Right cardiac atrium (tissue), 5 donors: Measurements from ENCODE around the gene B3GALNT2. TPM values are rescaled to one million over a fixed set of nuclear protein-coding genes. Genes with fewer than 3 reads are reported as not detected.
A peak's percentile ranks its signal among the peaks of the same experiment; 100 is the strongest.
"Not testable (repeated sequence)": the region's sequence is repeated elsewhere in the genome, so short reads cannot be mapped to it uniquely, and the experiment has no call there.

ENCODE experiments used
- ATAC-seq, 2 donors: fragments of 200-7000 bp; cut with Tn5 transposase; one replicate each; pipeline versions ENCODE4 v1.8.0 to v1.9.1; 2020; ENCODE audit warnings: moderate library complexity in 2 of 2, mild to moderate bottlenecking in 1 of 2
- DNase-seq, 3 donors: peaks; one replicate each; pipeline ENCODE4 v3.0.0-alpha.2; 2020
- H3K27ac ChIP-seq: one replicate; pipeline ENCODE4 v1.5.1; 2013; ENCODE audit warnings: mild to moderate bottlenecking, low read length, control low read depth, moderate library complexity
- H3K27me3 ChIP-seq: one replicate; pipeline ENCODE4 v1.6.1; 2013; ENCODE audit not compliant: control insufficient read depth, insufficient read depth
- H3K4me1 ChIP-seq: one replicate; pipeline ENCODE4 v1.6.1; 2013; ENCODE audit warnings: low read length; ENCODE audit not compliant: control insufficient read depth, insufficient read depth
- H3K4me3 ChIP-seq: one replicate; pipeline ENCODE4 v1.5.1; 2013; ENCODE audit warnings: low read length, control low read depth
- H3K9me3 ChIP-seq: one replicate; pipeline ENCODE4 v1.6.1; 2013; ENCODE audit warnings: low read length; ENCODE audit not compliant: control insufficient read depth
- whole genome bisulfite sequencing: extraction: QIAGEN DNeasy Blood & Tissue Kit; methylation state at CpG from one replicate; pipeline ENCODE4 v1.1.7; 2013; 5-methylcytosine and 5-hydroxymethylcytosine counted together
- intact Hi-C, 4 donors: fragments of 100-400 bp; cut with DNase I; formaldehyde crosslinking; loops; one replicate each; pipeline versions ENCODE4 v1.11.0 to v1.14.0; 2022 to 2023
- long read RNA-seq, 4 donors: library from polyadenylated mRNA; unstranded; transcript quantifications; one replicate each; pipeline ENCODE4 v2.0.0, GENCODE V29; 2020 to 2021
- polyA plus RNA-seq: library from polyadenylated mRNA; stranded (reverse); fragments of 200-250 nt; gene quantifications from one replicate; pipeline ENCODE4 v1.2.3, GENCODE V29; 2013
- total RNA-seq, 4 donors: library from RNA; stranded (reverse); fragmentation: NEBNext Ultra II Directional; extraction: Animal tissue kit (Norgen Biotek cat#: 25700); gene quantifications; one replicate each; pipeline ENCODE4 v1.2.1, GENCODE V29; 2021
- donor health status: healthy with polysubstance abuse.
- donor health status: DM: no; HTN: yes; CAD: no.
- donor health status: DM: no; HTN: no; CAD: no.
- donor health status: DM: no; HTN: yes; CAD: no; lungs with severe emphysema.
- donor health status: DM: yes; HTN: yes; CAD: no.

The B3GALNT2 gene
- total RNA-seq, result 10 to 100 TPM; 18.7 to 26.8 (median 22.5) TPM
- 6.6 TPM for polyA plus RNA-seq
- long read RNA-seq, donor 1, transcript B3GALNT2-202 (12 exons, 2,015 nt), result major isoform, 25 of 53 reads
- long read RNA-seq, donor 1, partial matches to known transcripts, result 10 of 53 reads
- long read RNA-seq, donor 1, other reads (novel, unspliced or antisense), result 16 of 53 reads
- long read RNA-seq, donor 2, transcript B3GALNT2-202 (12 exons, 2,015 nt), result major isoform, 7 of 13 reads
- long read RNA-seq, donor 2, partial matches to known transcripts, result 3 of 13 reads
- long read RNA-seq, donor 2, other reads (novel, unspliced or antisense), result 3 of 13 reads
- long read RNA-seq, donor 3, transcript B3GALNT2-202 (12 exons, 2,015 nt), result major isoform, 34 of 59 reads
- long read RNA-seq, donor 3, partial matches to known transcripts, result 7 of 59 reads
- long read RNA-seq, donor 3, other reads (novel, unspliced or antisense), result 18 of 59 reads
- long read RNA-seq, donor 4, transcript B3GALNT2-202 (12 exons, 2,015 nt), result major isoform, 9 of 24 reads
- long read RNA-seq, donor 4, partial matches to known transcripts, result 5 of 24 reads
- long read RNA-seq, donor 4, other reads (novel, unspliced or antisense), result 10 of 24 reads

DNA sequence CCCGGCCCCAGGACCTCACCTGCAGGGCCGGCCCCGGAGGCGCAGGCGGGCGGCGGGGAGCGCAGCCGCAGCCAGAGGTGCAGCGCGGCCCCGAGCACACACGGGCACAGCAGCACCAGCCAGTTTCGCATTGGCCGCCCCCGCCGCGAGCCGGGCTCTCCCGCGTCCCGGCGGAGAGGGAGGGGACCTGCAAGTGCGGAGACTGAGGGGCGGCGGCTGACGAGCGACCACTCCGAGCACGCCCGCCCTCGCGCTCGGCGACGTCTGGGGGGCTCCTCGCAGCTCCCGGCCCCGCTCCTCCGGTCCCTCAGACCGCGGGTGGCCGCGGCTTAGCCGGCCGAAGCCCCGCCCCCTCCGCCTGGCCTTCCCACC lies at the start of gene B3GALNT2:
B3GALNT2 (minus strand) TSS at position 331 of the 372 bp plus-strand sequence; CDS start at position 131, 200 bp downstream.
- H3K4me3 ChIP-seq, result peak within 1 kb of the TSS; percentile 91
- H3K27me3 ChIP-seq, result no peaks in the 10 kb centered on the region
- ATAC-seq (peak; percentile 56 to 64), DNase-seq (no peak)
- H3K4me1 ChIP-seq, result no peaks in the 10 kb centered on the region
- peak within 1 kb of the TSS; percentile 98 for H3K27ac ChIP-seq
- H3K9me3 ChIP-seq, result no peaks in the 10 kb centered on the region
- under 1% methylated on average over 46 of the region's 48 CpGs for WGBS
- intact Hi-C loops, result no loop called here

DNA sequence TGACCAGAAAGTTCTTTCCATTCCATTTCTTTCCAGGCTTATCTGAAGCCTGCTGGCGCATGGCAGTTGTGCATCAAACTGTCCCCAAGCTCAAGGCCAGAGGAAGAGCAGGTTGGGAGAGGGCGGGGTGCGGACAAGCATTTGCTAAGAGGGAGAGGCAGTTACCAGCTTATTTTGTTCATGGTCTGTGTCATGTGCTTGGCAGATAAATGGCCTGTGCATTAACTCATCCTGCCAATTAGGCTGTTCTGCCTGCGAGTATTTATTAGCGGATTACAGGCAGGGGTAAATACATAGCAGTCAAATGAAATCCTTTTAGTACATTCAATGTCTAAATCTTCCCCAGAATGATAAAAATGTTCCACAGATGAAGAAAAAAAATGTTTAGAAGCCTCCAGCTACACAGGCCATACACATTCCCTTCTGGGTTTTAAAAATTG lies 48.9 kb upstream of the B3GALNT2 start:
- Histone ChIP-seq H3K4me1 (no peaks in the 10 kb centered on the region), H3K9me3 (no peaks in the 10 kb centered on the region), H3K4me3 (no peak overlapping the region), H3K27me3 (no peaks in the 10 kb centered on the region), H3K27ac (no peak overlapping the region)
- no peak for ATAC-seq
- 79% methylated on average over 5 of the region's 5 CpGs for WGBS
- DNase-seq, result no peak
- intact Hi-C loops, result no loop called here

DNA sequence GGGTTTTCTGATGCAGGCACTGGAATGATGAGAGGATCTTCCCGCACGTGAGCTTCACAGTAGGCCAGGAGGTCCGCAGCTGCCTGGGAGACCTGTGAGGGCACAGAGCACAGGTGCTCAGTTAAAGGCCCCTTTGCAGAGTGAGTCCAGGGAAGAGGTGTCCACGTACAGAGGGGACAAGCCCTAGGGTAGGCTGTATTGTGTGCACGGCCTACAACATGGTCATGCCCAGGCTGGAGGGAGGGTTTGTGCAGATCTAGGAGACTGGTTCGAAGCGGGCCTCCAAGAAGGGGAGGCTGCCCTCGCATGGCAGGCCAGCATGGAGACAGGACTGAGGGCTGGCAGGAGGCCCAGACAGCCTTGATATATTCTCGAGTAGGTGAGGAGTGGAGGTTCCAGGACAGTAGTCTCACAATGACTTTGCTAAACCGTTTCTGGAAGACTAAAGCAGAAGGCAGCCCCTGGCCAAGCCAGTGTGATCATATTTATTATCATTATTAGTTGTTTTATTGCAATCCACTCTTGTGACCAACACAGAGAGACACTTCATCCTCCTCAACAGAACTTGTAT lies 48.0 kb upstream of the B3GALNT2 start:
- Histone ChIP-seq H3K9me3 (no peaks in the 10 kb centered on the region), H3K4me3 (no peak overlapping the region), H3K27ac (no peak overlapping the region), H3K4me1 (no peaks in the 10 kb centered on the region), H3K27me3 (no peaks in the 10 kb centered on the region)
- ATAC-seq (peak in 1 of 2 donors; percentile 60), DNase-seq (peak in 2 of 3 donors; percentile 61 to 62)
- WGBS, result 76% methylated on average over 10 of the region's 10 CpGs
- intact Hi-C loops, result no loop called here

DNA sequence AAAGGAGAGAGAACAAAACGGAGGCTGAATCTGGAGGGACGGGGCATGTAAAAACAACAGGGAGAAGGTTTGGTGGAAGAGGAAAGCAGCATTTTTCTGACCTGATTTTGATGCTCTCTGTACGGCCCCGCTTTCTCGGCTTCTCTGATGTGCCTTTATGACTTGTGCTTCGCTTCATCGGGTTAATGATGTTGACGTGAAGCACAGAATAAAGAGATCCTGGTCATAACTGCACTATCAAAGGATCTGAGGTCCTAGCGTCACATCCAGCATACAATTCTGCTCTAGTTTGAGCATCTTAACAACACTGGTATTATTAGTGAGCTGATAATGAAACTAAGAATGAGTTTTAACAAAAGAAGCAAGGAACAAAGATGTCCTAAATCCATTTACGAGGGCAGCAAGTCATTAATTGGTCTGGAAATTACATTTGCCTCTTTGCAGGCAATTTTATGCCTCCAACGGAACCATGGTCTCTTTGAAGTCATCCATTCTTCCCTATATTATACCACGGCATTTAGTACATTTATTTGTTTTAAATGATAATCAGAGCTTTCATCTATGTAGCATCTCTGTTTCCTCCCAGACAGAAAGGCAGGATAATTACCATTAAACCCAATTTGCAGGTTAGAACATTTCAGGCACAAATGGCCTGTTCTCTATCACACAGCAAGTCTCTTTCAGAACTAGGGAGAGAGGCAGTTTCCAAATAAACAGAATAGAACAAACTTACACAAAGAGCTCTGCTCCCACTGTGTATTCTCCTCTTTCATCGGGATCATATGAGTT lies 45.3 kb upstream of the B3GALNT2 start:
- no peaks in the 10 kb centered on the region for H3K9me3 ChIP-seq
- no peaks in the 10 kb centered on the region for H3K4me1 ChIP-seq
- intact Hi-C loops, result no loop called here
- no peak overlapping the region for H3K27ac ChIP-seq
- DNase-seq, result no peak
- 84% methylated on average over 13 of the region's 13 CpGs for WGBS
- ATAC-seq, result no peak
- no peak overlapping the region for H3K4me3 ChIP-seq
- H3K27me3 ChIP-seq, result no peaks in the 10 kb centered on the region

DNA sequence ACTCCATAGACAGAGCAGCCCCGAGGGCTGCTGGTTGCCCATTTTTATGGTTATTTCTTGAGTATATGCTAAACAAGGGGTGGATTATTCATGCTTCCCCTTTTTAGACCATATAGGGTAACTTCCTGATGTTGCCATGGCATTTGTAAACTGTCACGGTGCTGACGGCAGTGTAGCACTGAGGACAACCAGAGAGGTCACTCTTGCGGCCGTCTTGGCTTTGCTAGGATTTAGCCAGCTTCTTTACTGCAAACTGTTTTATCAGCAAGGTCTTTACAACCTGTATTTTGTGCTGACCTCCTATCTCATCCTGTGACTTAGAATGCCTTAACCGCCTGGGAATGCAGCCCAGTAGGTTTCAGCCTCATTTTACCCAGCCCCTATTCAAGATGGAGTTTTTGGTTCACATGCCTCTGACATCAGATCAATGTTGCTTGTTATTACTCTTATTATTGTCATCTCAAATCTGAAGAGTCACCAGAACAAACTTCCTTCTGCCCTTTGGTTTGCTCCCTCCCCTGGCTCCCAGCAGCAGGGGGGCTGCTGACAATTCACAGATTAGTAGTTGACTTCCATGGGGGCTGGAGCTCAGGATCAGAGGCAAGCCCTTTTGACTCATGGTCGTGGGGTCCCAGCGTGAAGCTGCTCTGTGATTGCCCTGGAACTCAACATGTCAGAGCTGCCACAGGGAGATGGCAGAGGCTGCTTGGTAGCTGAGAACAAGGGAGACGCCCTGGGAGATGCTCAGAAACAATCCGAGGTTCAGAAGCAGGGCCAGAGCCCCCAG lies 42.3 kb upstream of the B3GALNT2 start:
- DNase-seq, ATAC-seq, H3K4me3 ChIP-seq, H3K9me3 ChIP-seq, intact Hi-C loops, H3K4me1 ChIP-seq, H3K27ac ChIP-seq, H3K27me3 ChIP-seq: not testable (repeated sequence)
- 37% methylated on average over 10 of the region's 10 CpGs for WGBS

DNA sequence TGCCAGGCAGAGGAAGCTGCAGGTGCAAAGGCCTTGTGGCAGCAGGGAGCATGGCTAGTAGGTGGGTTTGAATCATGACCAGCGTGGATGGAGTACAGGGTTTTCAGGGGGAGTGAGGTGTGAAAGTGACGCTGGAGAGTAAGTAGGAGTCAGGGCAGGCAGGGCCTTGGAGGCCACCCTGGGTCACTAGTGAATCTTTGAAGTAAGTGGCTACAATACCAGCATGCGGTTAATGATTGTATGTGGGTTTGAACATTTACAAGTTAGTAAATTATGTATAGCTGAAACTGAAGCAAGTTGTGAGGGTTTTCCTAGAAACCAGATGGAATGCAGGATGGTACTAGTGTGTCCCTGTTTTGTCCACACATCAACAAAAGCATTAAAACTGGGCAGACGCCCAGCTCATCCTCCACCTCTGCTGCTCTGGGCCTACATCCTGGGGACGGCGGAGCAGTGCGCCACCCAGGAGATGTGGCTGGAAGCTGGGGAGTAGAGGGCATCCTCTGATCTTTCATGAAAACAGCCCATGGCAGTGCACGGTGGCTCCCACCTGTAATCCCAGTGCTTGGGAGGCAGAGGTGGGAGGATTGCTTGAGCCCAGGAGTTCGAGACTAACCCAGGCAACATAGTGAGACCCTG lies 41.2 kb upstream of the B3GALNT2 start:
- Histone ChIP-seq H3K27me3 (no peaks in the 10 kb centered on the region), H3K4me1 (no peaks in the 10 kb centered on the region), H3K4me3 (no peak overlapping the region), H3K27ac (no peak overlapping the region), H3K9me3 (no peaks in the 10 kb centered on the region)
- WGBS, result 87% methylated on average over 9 of the region's 9 CpGs
- ATAC-seq (no peak), DNase-seq (no peak)
- intact Hi-C loops, result no loop called here

DNA sequence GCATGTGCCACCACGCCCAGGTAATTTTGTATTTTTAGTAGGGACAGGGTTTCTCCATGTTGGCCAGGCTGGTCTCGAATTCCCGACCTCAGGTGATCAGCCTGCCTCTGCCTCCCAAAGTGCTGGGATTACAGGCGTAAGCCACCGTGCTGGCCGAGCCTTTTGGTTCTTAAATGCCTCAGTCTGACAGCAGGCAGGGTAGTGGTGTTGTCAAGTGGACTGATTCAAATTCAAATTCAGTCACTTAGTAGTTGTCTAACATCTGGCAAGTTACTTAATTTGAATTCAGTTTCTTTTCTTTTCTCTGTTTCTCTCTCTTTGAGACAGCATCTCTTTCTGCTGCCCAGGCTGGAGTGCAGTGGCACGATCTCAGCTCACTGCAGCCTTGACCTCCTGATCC lies 38.6 kb upstream of the B3GALNT2 start:
- H3K27me3 ChIP-seq, H3K4me3 ChIP-seq, H3K9me3 ChIP-seq, DNase-seq, ATAC-seq, H3K4me1 ChIP-seq, intact Hi-C loops, H3K27ac ChIP-seq: not testable (repeated sequence)
- WGBS, result 85% methylated on average over 7 of the region's 7 CpGs

DNA sequence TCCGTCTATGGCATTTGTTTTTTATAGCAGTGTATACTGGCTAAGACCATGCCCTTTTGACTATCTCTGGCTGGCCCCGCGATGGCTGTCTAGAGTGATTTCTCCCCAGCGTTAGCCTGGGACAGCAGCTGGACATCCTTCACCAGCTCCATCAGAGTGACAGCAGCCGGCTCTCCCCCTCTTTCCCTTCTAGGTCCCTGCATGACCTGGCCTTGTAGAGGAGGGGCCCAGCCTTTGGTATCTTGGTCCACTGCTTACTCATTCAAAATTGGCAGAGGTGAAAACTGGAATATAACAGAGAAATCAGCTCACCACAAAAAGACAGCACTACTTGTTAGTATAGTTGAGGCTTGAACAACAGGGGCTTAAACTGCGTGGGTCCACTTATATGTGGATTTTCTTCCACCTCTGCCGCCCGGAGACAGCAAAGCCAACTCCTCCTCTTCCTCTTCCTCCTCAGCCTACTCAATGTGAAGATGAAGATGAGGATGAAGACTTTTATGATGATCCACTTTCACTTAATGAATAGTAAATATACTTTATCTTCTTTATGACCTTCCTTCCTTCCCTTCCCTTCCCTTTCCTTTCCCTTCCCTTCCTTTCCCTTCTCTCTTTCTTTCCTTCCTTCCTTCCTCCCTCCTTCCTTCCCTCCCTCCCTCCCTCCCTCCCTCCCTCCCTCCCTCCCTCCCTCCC lies 29.4 kb upstream of the B3GALNT2 start:
- DNase-seq (no peak), ATAC-seq (no peak)
- Histone ChIP-seq H3K27me3 (peaks cover 3% of the 10 kb centered on the region), H3K27ac (no peak overlapping the region), H3K4me1 (no peaks in the 10 kb centered on the region), H3K4me3 (no peak overlapping the region), H3K9me3 (no peaks in the 10 kb centered on the region)
- intact Hi-C loops, result no loop called here
- 50% methylated on average over 8 of the region's 8 CpGs for WGBS

DNA sequence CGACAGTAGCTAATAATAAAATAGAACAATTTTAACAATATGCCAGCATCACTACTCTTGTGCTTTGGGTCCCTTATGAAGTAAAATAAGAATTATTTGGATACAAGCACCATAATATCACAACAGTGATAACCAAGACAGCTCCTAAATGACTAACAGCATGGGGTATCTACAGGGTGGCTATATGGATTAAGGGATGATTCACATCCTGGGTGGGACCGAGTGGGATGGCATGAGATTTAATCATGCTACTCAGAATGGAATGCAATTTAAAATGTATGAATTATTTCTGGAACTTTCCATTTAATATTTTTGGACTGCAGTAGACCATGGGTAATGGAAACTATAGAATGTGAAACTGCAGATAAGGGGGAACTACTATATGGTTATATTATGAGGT lies 28.1 kb upstream of the B3GALNT2 start:
- no peak overlapping the region for H3K4me3 ChIP-seq
- intact Hi-C loops, result no loop called here
- no peaks in the 10 kb centered on the region for H3K4me1 ChIP-seq
- no peak overlapping the region for H3K27ac ChIP-seq
- ATAC-seq, result no peak
- no peaks in the 10 kb centered on the region for H3K9me3 ChIP-seq
- H3K27me3 ChIP-seq, result peaks cover 3% of the 10 kb centered on the region
- DNase-seq, result no peak
- 79% methylated on average over 2 of the region's 2 CpGs for WGBS
